Fibroblast of villous mesenchyme (primary cell): ENCODE results near the gene MAP3K12. TPM values are rescaled to one million over a fixed set of nuclear protein-coding genes. Genes with fewer than 3 reads are reported as not detected.
"Not testable (repeated sequence)": the region's sequence is repeated elsewhere in the genome, so short reads cannot be mapped to it uniquely, and the experiment has no call there.

ENCODE experiments used
- DNase-seq: peaks from one replicate; pipeline ENCODE4 v3.0.0-alpha.2; 2010; ENCODE audit warnings: low read depth
- H3K4me3 ChIP-seq: 2 replicates; pipeline ENCODE4 v1.5.1; 2011; ENCODE audit warnings: low read depth, mild to moderate bottlenecking, low read length
- CTCF ChIP-seq: IDR thresholded peaks from 2 replicates; pipeline ENCODE4 v1.5.1; 2012; ENCODE audit warnings: low read depth, mild to moderate bottlenecking, low read length; ENCODE audit not compliant: insufficient read depth
- total RNA-seq: library from RNA; depleted of rRNA; stranded (reverse); fragments of >200 nt; gene quantifications from 2 replicates; pipeline ENCODE4 v1.2.3, GENCODE V29; 2012

MAP3K12 gene, protein sequence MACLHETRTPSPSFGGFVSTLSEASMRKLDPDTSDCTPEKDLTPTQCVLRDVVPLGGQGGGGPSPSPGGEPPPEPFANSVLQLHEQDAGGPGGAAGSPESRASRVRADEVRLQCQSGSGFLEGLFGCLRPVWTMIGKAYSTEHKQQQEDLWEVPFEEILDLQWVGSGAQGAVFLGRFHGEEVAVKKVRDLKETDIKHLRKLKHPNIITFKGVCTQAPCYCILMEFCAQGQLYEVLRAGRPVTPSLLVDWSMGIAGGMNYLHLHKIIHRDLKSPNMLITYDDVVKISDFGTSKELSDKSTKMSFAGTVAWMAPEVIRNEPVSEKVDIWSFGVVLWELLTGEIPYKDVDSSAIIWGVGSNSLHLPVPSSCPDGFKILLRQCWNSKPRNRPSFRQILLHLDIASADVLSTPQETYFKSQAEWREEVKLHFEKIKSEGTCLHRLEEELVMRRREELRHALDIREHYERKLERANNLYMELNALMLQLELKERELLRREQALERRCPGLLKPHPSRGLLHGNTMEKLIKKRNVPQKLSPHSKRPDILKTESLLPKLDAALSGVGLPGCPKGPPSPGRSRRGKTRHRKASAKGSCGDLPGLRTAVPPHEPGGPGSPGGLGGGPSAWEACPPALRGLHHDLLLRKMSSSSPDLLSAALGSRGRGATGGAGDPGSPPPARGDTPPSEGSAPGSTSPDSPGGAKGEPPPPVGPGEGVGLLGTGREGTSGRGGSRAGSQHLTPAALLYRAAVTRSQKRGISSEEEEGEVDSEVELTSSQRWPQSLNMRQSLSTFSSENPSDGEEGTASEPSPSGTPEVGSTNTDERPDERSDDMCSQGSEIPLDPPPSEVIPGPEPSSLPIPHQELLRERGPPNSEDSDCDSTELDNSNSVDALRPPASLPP
- total RNA-seq = 35.8 and 41.0 TPM in 2 replicates

DNA sequence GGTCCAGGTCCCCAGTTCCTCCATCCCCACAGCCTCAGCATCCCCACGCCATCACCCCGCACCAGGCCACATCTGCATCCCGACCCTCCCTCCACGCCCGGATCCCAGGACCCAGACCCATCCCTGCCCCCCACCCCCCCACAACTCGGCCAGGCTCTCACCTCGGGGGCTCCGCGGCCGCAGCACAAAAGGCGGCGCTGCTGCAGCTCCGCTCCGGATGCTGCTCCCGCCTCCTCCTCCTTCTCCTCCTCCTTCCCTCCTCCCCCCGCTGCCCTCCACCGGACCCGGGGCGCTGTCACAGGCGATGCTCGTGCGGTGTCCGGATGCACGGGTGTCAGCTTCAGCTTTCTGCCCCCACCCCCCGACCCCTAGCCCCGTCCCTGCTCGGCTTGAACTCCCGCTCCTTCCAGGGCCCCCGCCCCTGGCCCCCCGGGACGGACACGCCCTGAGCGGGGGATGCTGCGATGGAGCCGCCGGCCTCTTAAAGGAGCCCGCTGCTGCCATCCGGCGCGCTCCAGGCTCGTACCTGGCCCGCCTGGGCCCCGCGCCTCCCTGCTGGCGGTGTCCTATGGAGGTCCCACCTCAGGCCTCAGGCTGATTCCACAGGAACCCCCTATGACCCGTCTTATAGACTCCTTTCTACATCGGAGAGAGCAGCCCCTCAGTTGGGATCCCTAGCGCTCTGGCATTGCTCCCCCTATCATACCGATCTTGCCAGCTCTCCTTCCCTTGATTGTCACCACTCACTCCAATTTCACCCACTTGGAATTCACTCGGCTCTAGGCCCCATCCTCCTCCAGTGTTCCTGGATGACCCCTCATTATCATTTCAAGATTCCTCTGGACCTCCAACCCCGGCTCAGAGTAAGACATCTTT lies at the start of gene MAP3K12:
TSS of gene MAP3K12 (minus strand) at position 193 of the 876 bp plus-strand sequence. CDS start 12,067 bp downstream, outside the sequence.
- H3K4me3 ChIP-seq = peak within 1 kb of the TSS; percentile 85
- no peak for TF ChIP-seq CTCF
- peak; percentile 73 for DNase-seq

DNA sequence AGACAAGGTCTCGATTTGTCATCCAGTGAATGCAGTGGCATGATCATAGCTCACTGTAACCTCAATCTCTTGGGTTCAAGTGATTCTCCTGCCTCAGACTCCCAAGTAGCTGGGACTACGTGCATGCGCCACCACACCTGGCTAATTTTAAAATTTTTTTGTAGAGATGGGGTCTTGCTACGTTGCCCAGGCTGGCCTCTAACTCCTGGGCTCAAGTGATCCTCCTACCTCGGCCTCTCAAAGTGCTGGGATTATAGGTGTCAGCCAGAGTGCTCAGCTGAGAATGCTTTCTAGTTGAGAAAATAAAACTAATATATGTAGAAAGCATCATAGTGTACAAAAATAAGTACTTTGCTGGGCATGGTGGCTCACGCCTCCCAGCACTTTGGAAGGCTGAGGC lies 49.1 kb upstream of the MAP3K12 start:
- not testable (repeated sequence) for DNase-seq, H3K4me3 ChIP-seq

GRCh38 chr12:53543539-53543938 lies 44.3 kb upstream of the MAP3K12 start:
- TF ChIP-seq CTCF = peak; percentile 96
- H3K4me3 ChIP-seq = no peak overlapping the region
- peak; percentile 77 for DNase-seq

DNA sequence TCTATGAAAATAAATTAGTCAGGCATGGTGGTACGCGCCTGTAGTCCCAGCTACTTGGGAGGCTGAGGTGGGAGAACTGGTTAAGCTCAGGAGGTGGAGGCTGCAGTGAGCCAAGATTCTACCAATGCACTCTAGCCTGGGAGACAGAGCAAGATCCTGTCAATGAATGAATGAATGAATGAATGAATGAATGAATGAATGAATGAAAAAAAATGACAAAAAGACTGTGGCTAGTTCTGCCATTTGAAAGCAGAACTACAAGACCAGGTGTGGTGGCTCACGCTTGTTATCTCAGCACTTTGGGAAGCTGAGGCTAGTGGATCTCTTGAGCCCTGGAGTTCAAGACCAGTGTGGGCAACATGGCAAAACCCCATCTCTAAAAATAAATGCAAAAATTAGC lies 40.3 kb upstream of the MAP3K12 start:
- no peak for TF ChIP-seq CTCF
- no peak for DNase-seq
- H3K4me3 ChIP-seq = no peak overlapping the region

- TF ChIP-seq CTCF = no peak
- peak; percentile 90 for DNase-seq
- no peak overlapping the region for H3K4me3 ChIP-seq
Observed at GRCh38 chr12:53538209-53538689, 39.0 kb upstream of the MAP3K12 start.

GRCh38 chr12:53536962-53537361 lies 37.7 kb upstream of the MAP3K12 start:
- no peak for TF ChIP-seq CTCF
- H3K4me3 ChIP-seq = no peak overlapping the region
- no peak for DNase-seq
